ENCODE measurements around the gene GRIK3. TPM values are rescaled to one million over a fixed set of nuclear protein-coding genes. Genes with fewer than 3 reads are reported as not detected.

Gene GRIK3
- total RNA-seq, 4 donors from 2014 or later: under 0.01 to 0.16 TPM; not detected in 2

DNA sequence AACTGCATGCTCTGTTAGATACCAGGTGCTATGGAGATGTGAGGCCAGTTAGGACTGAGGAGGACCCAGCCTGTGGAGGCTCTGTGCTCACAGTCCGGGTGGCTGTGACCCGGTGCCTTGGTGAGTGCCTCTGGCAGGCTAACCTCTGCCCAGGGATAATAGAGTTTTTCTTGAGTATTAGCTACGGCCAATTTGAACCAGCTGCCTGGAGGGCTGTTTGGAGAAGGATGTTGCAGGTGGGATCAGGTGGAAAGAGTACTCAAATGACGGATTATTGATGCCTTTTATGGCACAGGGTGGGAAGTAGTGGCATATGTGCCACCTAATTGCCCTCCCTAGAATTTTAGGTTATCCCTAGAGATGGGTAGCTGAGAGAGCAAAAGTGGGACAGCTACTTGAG lies 182.7 kb downstream of the GRIK3 start:
- TF ChIP-seq, protein P1, sequence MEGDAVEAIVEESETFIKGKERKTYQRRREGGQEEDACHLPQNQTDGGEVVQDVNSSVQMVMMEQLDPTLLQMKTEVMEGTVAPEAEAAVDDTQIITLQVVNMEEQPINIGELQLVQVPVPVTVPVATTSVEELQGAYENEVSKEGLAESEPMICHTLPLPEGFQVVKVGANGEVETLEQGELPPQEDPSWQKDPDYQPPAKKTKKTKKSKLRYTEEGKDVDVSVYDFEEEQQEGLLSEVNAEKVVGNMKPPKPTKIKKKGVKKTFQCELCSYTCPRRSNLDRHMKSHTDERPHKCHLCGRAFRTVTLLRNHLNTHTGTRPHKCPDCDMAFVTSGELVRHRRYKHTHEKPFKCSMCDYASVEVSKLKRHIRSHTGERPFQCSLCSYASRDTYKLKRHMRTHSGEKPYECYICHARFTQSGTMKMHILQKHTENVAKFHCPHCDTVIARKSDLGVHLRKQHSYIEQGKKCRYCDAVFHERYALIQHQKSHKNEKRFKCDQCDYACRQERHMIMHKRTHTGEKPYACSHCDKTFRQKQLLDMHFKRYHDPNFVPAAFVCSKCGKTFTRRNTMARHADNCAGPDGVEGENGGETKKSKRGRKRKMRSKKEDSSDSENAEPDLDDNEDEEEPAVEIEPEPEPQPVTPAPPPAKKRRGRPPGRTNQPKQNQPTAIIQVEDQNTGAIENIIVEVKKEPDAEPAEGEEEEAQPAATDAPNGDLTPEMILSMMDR (IDR thresholded peaks at IDR 0.05; ENCODE audit: low read depth): no peak

DNA sequence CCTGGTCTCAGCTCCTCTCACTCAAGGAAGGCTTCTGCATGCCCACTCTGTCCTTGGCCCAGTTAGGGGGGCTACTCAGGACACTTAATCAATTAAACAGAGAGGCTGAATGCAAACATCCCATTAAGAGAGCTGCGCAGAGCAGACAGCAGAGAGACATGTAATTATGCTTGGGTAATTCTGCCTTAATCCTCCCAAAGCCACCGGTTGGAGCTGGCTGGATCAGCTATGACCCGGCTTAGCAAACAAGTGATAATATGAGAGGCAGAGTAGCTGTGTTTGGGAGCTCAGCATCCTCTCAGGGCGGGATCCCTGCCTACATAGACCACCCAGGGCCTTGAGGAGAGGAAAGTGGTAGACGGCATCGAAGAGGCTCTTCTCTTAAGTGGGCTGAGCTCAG lies 183.2 kb downstream of the GRIK3 start:
- TF ChIP-seq, protein P1 (IDR thresholded peaks at IDR 0.05; ENCODE audit: low read depth): no peak

DNA sequence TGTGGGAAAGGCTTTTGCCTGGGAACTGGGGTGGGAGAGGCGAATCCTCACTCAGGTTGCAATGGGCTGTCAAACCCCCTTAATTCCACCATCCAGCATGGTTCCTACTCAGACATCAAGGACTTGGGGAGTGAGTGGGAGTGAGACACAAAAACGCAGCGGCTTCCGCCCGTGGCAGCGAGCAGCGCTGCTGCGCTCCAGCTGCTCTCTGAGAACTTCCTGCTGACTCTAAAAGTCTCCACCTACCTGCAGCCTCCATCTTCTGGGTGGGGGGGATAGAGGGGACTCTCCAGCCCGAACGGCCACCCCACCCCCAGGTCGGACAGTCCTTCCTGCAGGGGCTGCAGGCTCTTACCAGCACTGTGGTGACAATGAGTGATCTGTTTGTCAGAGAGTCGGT lies 184.4 kb downstream of the GRIK3 start:
- TF ChIP-seq, protein P1 (IDR thresholded peaks at IDR 0.05; ENCODE audit: low read depth): no peak

DNA sequence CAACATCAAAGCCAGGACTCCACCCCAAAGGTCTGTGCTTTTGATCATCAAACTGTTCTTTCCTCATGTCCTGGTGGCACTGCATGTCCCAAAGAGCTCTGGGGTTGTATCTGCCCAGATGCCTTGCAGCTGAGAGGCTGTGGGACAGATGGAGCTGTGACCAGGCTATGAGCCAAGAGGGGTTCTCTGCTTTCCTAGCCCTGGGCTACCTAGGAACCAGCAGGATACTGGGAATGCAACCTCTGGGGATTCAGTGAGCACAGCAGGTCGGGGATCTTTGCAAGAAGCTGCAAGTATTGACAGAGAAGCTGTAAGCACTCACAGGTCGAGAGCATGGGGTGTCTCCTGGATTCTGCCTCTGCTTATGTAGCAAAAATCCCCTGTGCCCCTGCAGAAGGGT lies 186.6 kb downstream of the GRIK3 start:
- TF ChIP-seq, protein P1 (IDR thresholded peaks at IDR 0.05; ENCODE audit: low read depth): no peak

DNA sequence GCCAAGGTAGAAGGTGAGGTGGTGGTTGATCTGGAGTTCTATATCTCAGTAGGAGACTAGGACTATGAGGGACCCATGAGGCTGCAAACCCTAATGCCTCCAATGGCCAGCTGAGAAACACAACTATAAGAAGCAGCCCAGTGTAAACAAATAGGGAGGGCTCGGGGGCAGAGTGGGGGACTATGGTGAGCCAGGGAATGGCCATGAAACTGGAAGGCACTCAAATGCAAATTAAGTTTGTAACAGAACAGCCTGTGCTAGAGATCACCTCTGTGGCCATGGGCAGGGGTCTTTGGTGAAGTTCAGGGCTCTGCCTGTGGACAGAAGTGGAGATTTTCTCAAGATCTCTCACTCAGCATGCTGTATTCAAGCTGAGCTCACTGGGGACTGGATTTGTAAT lies 187.1 kb downstream of the GRIK3 start:
- TF ChIP-seq, protein P1 (IDR thresholded peaks at IDR 0.05; ENCODE audit: low read depth): no peak

DNA sequence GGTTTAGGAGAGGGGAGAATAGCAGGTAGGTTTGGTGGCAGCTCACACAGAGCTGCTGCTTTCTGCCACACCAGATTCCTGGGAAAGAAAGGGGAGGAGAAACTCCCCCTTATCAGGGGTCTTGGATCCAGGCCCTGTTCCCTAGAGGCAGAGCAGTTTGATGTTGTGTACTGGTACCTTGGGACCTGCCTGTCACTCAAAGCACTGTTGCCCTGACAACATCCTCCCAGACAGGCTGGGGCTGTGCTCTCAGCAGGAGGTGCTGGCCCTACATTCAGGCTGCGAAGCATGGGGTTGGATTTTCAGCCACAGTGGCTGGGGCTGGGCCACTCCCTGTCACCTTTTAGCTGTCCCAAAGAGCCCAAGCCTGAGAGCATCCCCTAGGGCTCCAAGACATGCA lies 188.0 kb downstream of the GRIK3 start:
- TF ChIP-seq, protein P1 (IDR thresholded peaks at IDR 0.05; ENCODE audit: low read depth): no peak

DNA sequence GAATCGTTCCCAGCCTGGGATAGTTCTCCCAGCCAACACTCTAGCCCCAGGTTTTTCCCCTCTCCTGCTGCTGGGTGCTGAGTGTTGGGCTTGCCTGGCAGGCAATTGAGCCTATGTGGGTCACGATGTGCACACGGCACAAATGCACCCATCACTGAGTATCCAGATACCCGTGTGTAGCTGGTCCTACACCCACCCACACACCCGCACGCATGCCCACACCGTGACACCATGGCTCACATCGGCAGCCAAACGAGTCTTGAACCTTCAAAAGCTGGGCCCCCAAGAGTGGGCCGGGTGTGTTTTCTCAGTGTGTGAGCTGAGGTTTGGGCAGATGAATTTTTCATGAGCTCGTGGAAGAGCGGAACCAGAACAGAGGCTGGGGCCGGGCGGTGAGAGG lies 188.5 kb downstream of the GRIK3 start:
- TF ChIP-seq, protein P1 (IDR thresholded peaks at IDR 0.05; ENCODE audit: low read depth): no peak

Measured in subcutaneous adipose tissue (tissue), 4 donors.